A549 (cell line): ENCODE measurements around the gene CCDC40. TPM values are rescaled to one million over a fixed set of nuclear protein-coding genes. Genes with fewer than 3 reads are reported as not detected.

Experiments used
- ATAC-seq, 2 experiments: fragments of 200-7000 bp in 1 of 2; fragments of >200 bp in 1 of 2; cut with Nextera tagmentation in 1 of 2; cut with Tn5 transposase in 1 of 2; 3 replicates each; pipeline versions ENCODE4 v1.8.0 to v1.9.1; 2018 to 2020; ENCODE audit warnings: mild to moderate bottlenecking in 1 of 2, moderate library complexity in 1 of 2
- CTCF ChIA-PET: fragments of 300-600 bp; sonication (Branson Sonifier 250); formaldehyde crosslinking; extraction: SDS; loops from one replicate; lab custom pipeline; 2021; ENCODE audit warnings: antibody characterized with exemption, inconsistent platforms; lab: Yijun Ruan, JAX
- POLR2A ChIA-PET: fragments of 350-600 bp; formaldehyde crosslinking; extraction: SDS; loops from one replicate; lab custom pipeline; 2021; ENCODE audit warnings: antibody characterized with exemption, inconsistent platforms; lab: Yijun Ruan, JAX
- DNase-seq, 2 experiments: peaks; one replicate each; pipeline versions ENCODE4 v3.0.0 to v3.0.0-alpha.2; 2011 to 2016; ENCODE audit warnings: low read depth in 1 of 2, low spot score in 1 of 2
- FAIRE-seq: peaks from 2 replicates; lab custom pipeline; 2011; peaks lifted over from hg19 to GRCh38; lab: Jason Lieb, UNC
- H3K27ac ChIP-seq, 2 experiments: fragments of >200 bp; sonication (Bioruptor Twin); formaldehyde crosslinking; 3 replicates each; pipeline ENCODE4 v1.5.1; 2016 to 2017
- H3K4me1 ChIP-seq: fragments of >200 bp; sonication (Bioruptor Twin); formaldehyde crosslinking; 3 replicates; pipeline ENCODE4 v1.6.1; 2016
- H3K4me2 ChIP-seq: fragments of >200 bp; sonication (Bioruptor Twin); formaldehyde crosslinking; 3 replicates; pipeline ENCODE4 v1.6.1; 2016
- H3K4me3 ChIP-seq: fragments of >200 bp; sonication (Bioruptor Twin); formaldehyde crosslinking; 3 replicates; pipeline ENCODE4 v1.5.1; 2016
- H3K9me3 ChIP-seq: fragments of >200 bp; sonication (Bioruptor Twin); formaldehyde crosslinking; 3 replicates; pipeline ENCODE4 v1.6.1; 2016
- BHLHE40 ChIP-seq: IDR thresholded peaks from 2 replicates; pipeline ENCODE4 v1.6.1; 2012; ENCODE audit warnings: low read depth, low read length, inconsistent platforms
- CBX2 ChIP-seq: fragments of 200-600 bp; sonication (generic); IDR thresholded peaks from 2 replicates; pipeline ENCODE4 v1.6.1; 2016; ENCODE audit warnings: low read depth, mild to moderate bottlenecking, borderline replicate concordance
- CEBPB ChIP-seq, 2 experiments: fragments of >200 bp in 1 of 2; sonication (Bioruptor Twin) in 1 of 2; formaldehyde crosslinking in 1 of 2; IDR thresholded peaks; 2 replicates each; pipeline ENCODE4 v1.6.1; 2012 to 2016
- CHD2 ChIP-seq: fragments of 150-350 bp; IDR thresholded peaks from 2 replicates; pipeline ENCODE4 v1.6.1; 2014; ENCODE audit warnings: low read length; ENCODE audit not compliant: partially characterized antibody
- CHD4 ChIP-seq: fragments of 200-600 bp; sonication (generic); IDR thresholded peaks from 2 replicates; pipeline ENCODE4 v1.6.1; 2016; ENCODE audit warnings: antibody characterized with exemption, mild to moderate bottlenecking, borderline replicate concordance
- EHF ChIP-seq: fragments of 250-450 bp; sonication (Bioruptor Pico); IDR thresholded peaks from 2 replicates; pipeline ENCODE4 v1.5.0; 2020; ENCODE audit warnings: mild to moderate bottlenecking
- EP300 ChIP-seq, 2 experiments: fragments of >200 bp; sonication (Bioruptor Twin); formaldehyde crosslinking; IDR thresholded peaks; 2 replicates in 1 of 2; 3 replicates in 1 of 2; pipeline ENCODE4 v1.6.1; 2016 to 2017
- FOSB ChIP-seq: fragments of 250-450 bp; sonication (Bioruptor Pico); IDR thresholded peaks from 2 replicates; pipeline ENCODE4 v1.5.0; 2020; ENCODE audit warnings: mild to moderate bottlenecking, moderate library complexity
- FOSL2 ChIP-seq, 2 experiments: fragments of 450-650 bp in 1 of 2; fragments of >200 bp in 1 of 2; sonication (Bioruptor Twin) in 1 of 2; formaldehyde crosslinking; IDR thresholded peaks; 2 replicates each; pipeline versions ENCODE4 v1.5.0 to v1.6.1; 2016 to 2020; ENCODE audit warnings: mild to moderate bottlenecking in 1 of 2, moderate library complexity in 1 of 2
- FOXS1 ChIP-seq: fragments of 250-450 bp; sonication (Bioruptor Pico); IDR thresholded peaks from 2 replicates; pipeline ENCODE4 v1.5.0; 2020; ENCODE audit warnings: mild to moderate bottlenecking, moderate library complexity
- GATA3 ChIP-seq: IDR thresholded peaks from 2 replicates; pipeline ENCODE4 v1.6.1; 2012; ENCODE audit warnings: borderline replicate concordance
- HEYL ChIP-seq: fragments of 250-450 bp; sonication (Bioruptor Pico); IDR thresholded peaks from 2 replicates; pipeline ENCODE4 v1.8.0; 2021; ENCODE audit warnings: mild to moderate bottlenecking, moderate library complexity
- HOXA7 ChIP-seq: fragments of 250-450 bp; sonication (Bioruptor Pico); IDR thresholded peaks from 2 replicates; pipeline ENCODE4 v1.5.0; 2020; ENCODE audit warnings: mild to moderate bottlenecking, moderate library complexity
- HOXB13 ChIP-seq: fragments of 250-450 bp; sonication (Bioruptor Pico); IDR thresholded peaks from 2 replicates; pipeline ENCODE4 v1.5.0; 2020; ENCODE audit warnings: low read depth, mild to moderate bottlenecking, moderate library complexity
- HOXB5 ChIP-seq: fragments of 250-450 bp; sonication (Bioruptor Pico); IDR thresholded peaks from 2 replicates; pipeline ENCODE4 v1.5.0; 2020; ENCODE audit warnings: mild to moderate bottlenecking, moderate library complexity
- KDM5A ChIP-seq: fragments of 200-600 bp; sonication (generic); IDR thresholded peaks from 2 replicates; pipeline ENCODE4 v1.6.1; 2016; ENCODE audit warnings: antibody characterized with exemption, mild to moderate bottlenecking
- MAFK ChIP-seq: fragments of 450-650 bp; IDR thresholded peaks from 2 replicates; pipeline ENCODE4 v1.6.1; 2014; ENCODE audit not compliant: partially characterized antibody
- MYC ChIP-seq: IDR thresholded peaks from 2 replicates; pipeline ENCODE4 v1.6.1; 2012; ENCODE audit warnings: mild to moderate bottlenecking, inconsistent platforms, low read length, improper control_type of control experiment, borderline replicate concordance
- POLR2AphosphoS2 ChIP-seq: conservative IDR thresholded peaks from 2 replicates; pipeline ENCODE4 v1.6.1; 2012; ENCODE audit warnings: low read length, improper control_type of control experiment, inconsistent platforms
- RAD21 ChIP-seq, 2 experiments: fragments of >200 bp in 1 of 2; sonication (Bioruptor Twin) in 1 of 2; formaldehyde crosslinking in 1 of 2; IDR thresholded peaks in 1 of 2; conservative IDR thresholded peaks in 1 of 2; 2 replicates in 1 of 2; 3 replicates in 1 of 2; pipeline ENCODE4 v1.6.1; 2012 to 2018; ENCODE audit warnings: inconsistent platforms in 1 of 2
- RARB ChIP-seq: fragments of 250-450 bp; sonication (Bioruptor Pico); IDR thresholded peaks from 2 replicates; pipeline ENCODE4 v1.8.0; 2021; ENCODE audit warnings: mild to moderate bottlenecking, moderate library complexity
- RNF2 ChIP-seq: fragments of 200-600 bp; sonication (generic); IDR thresholded peaks from 2 replicates; pipeline ENCODE4 v1.6.1; 2016; ENCODE audit warnings: low read depth, mild to moderate bottlenecking, antibody characterized with exemption, moderate library complexity, borderline replicate concordance
- TFCP2L1 ChIP-seq: fragments of 250-450 bp; sonication (Bioruptor Pico); IDR thresholded peaks from 2 replicates; pipeline ENCODE4 v1.5.0; 2021; ENCODE audit warnings: mild to moderate bottlenecking
- ZC3H11A ChIP-seq: fragments of 450-650 bp; IDR thresholded peaks from 2 replicates; pipeline ENCODE4 v1.6.1; 2014; ENCODE audit warnings: antibody characterized with exemption, mild to moderate bottlenecking
- ZSCAN20 ChIP-seq: fragments of 250-450 bp; sonication (Bioruptor Pico); IDR thresholded peaks from 2 replicates; pipeline ENCODE4 v1.8.0; 2022; ENCODE audit warnings: mild to moderate bottlenecking, moderate library complexity
- WGBS: methylation state at CpG from one replicate; pipeline ENCODE4 v1.1.6; 2017; ENCODE audit errors: missing lambda C conversion rate; 5-methylcytosine and 5-hydroxymethylcytosine counted together
- polyA plus RNA-seq, 4 experiments: library from polyadenylated mRNA; depleted of rRNA in 3 of 4; stranded (reverse); fragments of >200 nt; fragmentation: RNase III in 1 of 4; extraction: RNeasy Plus Mini Kit Qiagen cat#74134 plus additional on column Dnase treatment in 1 of 4; gene quantifications; 2 replicates in 3 of 4; 3 replicates in 1 of 4; pipeline ENCODE4 v1.2.3, GENCODE V29; 2011 to 2017
- TF ChIP-seq, protein P1 (sequence below): fragments of >200 bp; sonication (Bioruptor Twin); formaldehyde crosslinking; IDR thresholded peaks from 2 replicates; pipeline ENCODE4 v1.6.1; 2016
- TF ChIP-seq, protein P2 (sequence below): IDR thresholded peaks from 2 replicates; pipeline ENCODE4 v1.6.1; 2012
- TF ChIP-seq, protein P3 (sequence below): fragments of 150-350 bp; IDR thresholded peaks from 2 replicates; pipeline ENCODE4 v1.6.1; 2014; ENCODE audit warnings: low read depth, mild to moderate bottlenecking, low read length
- TF ChIP-seq, protein P4 (sequence below): fragments of 450-650 bp; IDR thresholded peaks from 2 replicates; pipeline ENCODE4 v1.6.1; 2014; ENCODE audit warnings: antibody characterized with exemption
- TF ChIP-seq, protein P5 (sequence below): fragments of >200 bp; sonication (Bioruptor Twin); formaldehyde crosslinking; IDR thresholded peaks from 3 replicates; pipeline ENCODE4 v1.6.1; 2016

The CCDC40 gene
- polyA plus RNA-seq, 2 of the 4 experiments (the other 2 are of a cell fraction) = 5.9 to 11.3 TPM

DNA sequence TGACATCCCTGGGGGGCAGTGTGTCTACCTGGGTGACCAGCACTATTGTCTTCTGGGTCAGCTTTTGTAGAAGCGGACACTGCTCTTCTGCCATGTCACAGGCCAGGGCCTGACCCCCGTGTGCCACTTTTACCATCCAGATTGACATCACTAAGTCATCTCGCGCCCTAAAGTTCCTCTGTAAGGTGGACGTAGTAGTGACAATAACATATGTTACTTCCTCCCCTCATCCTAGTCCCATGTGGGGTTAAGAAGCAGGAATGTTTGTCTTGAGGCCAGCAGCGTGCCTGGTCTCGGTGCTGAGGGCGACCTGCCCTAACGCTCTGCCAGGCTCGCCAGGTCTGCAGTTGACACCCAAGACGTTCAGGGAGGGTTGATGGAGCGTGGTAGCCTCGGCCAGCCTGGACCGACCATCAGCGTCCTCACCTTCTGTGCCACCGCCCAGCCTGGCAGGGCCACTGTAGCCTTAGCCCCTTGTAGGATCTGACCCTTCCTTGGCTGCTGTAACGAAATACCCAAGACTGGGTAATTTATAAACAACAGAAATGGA is 85.7 kb downstream of the CCDC40 start:
- WGBS = 84% methylated on average over 17 of the region's 17 CpGs
- H3K4me2 ChIP-seq = no peak overlapping the region
- TF ChIP-seq FOSB (CRISPR knock-in tag) (no peak), TFCP2L1 (CRISPR knock-in tag) (no peak), CHD2 (no peak), HEYL (CRISPR knock-in tag) (no peak), ZSCAN20 (CRISPR knock-in tag) (no peak), GATA3 (no peak), RNF2 (no peak), EP300 (IDR thresholded peaks at IDR 0.05) (no peak)
- TF ChIP-seq, protein P1, sequence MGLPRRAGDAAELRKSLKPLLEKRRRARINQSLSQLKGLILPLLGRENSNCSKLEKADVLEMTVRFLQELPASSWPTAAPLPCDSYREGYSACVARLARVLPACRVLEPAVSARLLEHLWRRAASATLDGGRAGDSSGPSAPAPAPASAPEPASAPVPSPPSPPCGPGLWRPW = no peak
- TF ChIP-seq, protein P2, sequence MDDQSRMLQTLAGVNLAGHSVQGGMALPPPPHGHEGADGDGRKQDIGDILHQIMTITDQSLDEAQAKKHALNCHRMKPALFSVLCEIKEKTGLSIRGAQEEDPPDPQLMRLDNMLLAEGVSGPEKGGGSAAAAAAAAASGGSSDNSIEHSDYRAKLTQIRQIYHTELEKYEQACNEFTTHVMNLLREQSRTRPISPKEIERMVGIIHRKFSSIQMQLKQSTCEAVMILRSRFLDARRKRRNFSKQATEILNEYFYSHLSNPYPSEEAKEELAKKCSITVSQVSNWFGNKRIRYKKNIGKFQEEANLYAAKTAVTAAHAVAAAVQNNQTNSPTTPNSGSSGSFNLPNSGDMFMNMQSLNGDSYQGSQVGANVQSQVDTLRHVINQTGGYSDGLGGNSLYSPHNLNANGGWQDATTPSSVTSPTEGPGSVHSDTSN = no peak
- TF ChIP-seq, all 56 proteins: peak for 0
- ATAC-seq = no peak
- no peak for FAIRE-seq
- H3K27ac ChIP-seq = no peak overlapping the region
- H3K4me1 ChIP-seq = no peaks in the 10 kb centered on the region
- no peak overlapping the region for H3K4me3 ChIP-seq
- no peak for DNase-seq
- ChIA-PET CTCF (interaction anchor here (1.2 to 2.1 kb wide), 3 partner anchors 20 to 138 kb away, joined by 3 to 7 read pairs (median 4); partner anchors contain the start of genes GAA and RNF213), POLR2A (no interaction called here)
- H3K9me3 ChIP-seq = no peaks in the 10 kb centered on the region

DNA sequence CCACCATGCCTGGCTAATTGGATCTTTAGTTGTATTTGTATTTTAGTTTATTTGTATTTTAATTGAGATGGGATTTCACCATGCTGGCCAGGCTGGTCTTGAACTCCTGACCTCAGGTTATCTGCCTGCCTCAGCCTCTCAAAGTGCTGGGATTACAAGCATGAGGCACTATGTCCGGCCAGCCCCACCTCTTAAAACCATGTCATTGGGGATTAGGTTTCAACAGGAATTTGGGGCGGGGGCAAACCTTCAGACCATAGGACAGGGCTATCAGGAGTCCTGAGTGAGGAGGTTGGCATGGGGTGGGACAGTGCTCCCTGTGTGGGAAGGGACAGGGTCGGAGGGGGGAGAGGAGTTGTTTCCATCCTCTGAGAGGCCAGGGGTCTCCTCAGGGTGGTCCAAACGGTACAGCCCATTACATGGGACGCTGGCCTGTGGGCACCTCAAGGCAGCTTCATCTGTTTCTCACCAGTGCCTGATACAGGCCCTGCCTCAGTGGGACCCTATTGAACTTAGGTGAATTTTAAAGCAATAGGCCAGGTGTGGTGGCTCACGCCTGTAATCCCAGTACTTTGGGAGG is 86.6 kb downstream of the CCDC40 start:
- no peak for FAIRE-seq
- CTCF ChIA-PET = interaction anchor here (1.0 to 6.5 kb wide), 8 partner anchors 8 to 115 kb away, joined by 3 to 60 read pairs (median 6); partner anchors contain the start of gene GAA

DNA sequence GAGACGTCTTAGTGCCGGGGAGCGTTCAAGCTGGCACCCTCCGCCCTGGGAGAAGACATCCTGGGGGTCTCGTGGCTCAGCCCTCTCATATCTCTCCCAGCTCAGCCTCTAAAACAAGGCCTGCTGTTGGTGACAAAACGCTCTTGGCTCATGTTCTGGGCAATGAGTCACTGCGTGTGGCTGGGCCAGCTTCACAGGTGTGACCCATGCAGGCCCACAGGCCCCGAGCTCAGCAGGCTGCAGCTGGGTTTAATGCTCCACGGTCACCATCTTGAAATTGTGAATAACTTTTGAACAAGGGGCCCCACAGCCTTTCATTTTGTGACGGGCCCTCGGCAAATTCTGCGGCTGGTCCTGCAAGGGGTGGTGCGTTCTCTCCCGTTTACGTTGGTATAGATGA is 87.3 kb downstream of the CCDC40 start:
- DNase-seq = no peak
- FAIRE-seq = no peak
- 82% methylated on average over 15 of the region's 15 CpGs for WGBS
- Histone ChIP-seq H3K27ac (no peak overlapping the region), H3K9me3 (no peaks in the 10 kb centered on the region), H3K4me1 (no peaks in the 10 kb centered on the region), H3K4me2 (no peak overlapping the region), H3K4me3 (no peak overlapping the region)
- POLR2A ChIA-PET = interaction anchor here (1.2 kb wide), 1 partner anchor 22 kb away, joined by 5 read pairs; the partner anchor contains the start of gene GAA
- no peak for TF ChIP-seq KDM5A
- no peak for TF ChIP-seq MYC
- TF ChIP-seq, protein P3, sequence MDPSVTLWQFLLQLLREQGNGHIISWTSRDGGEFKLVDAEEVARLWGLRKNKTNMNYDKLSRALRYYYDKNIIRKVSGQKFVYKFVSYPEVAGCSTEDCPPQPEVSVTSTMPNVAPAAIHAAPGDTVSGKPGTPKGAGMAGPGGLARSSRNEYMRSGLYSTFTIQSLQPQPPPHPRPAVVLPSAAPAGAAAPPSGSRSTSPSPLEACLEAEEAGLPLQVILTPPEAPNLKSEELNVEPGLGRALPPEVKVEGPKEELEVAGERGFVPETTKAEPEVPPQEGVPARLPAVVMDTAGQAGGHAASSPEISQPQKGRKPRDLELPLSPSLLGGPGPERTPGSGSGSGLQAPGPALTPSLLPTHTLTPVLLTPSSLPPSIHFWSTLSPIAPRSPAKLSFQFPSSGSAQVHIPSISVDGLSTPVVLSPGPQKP = no peak
- TF ChIP-seq CBX2 = no peak
- TF ChIP-seq CHD4 = no peak
- TF ChIP-seq, protein P4, sequence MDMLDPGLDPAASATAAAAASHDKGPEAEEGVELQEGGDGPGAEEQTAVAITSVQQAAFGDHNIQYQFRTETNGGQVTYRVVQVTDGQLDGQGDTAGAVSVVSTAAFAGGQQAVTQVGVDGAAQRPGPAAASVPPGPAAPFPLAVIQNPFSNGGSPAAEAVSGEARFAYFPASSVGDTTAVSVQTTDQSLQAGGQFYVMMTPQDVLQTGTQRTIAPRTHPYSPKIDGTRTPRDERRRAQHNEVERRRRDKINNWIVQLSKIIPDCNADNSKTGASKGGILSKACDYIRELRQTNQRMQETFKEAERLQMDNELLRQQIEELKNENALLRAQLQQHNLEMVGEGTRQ = no peak
- TF ChIP-seq HOXB13 = no peak
- no peak for TF ChIP-seq RARB (CRISPR knock-in tag)
- no peak for TF ChIP-seq MAFK
- no peak for TF ChIP-seq CHD2
- TF ChIP-seq RAD21 (conservative IDR thresholded peaks at IDR 0.05 in 1 of 2, IDR thresholded peaks at IDR 0.05 in 1 of 2) = no peak
- TF ChIP-seq EHF (CRISPR knock-in tag) = no peak
- TF ChIP-seq HOXB5 (CRISPR knock-in tag) = no peak
- TF ChIP-seq HOXA7 (CRISPR knock-in tag) = no peak
- ATAC-seq = peak in 1 of 2 experiments; percentile 16; a peak in 1 of 6 replicates
- CTCF ChIA-PET = interaction anchor here (0.6 to 6.5 kb wide), 11 partner anchors 9 to 125 kb away, joined by 3 to 60 read pairs (median 4); partner anchors contain the start of gene GAA

More for the DNA sequence above, 86.6 kb downstream of the CCDC40 start:
- Histone ChIP-seq H3K27ac (no peak overlapping the region), H3K4me2 (no peak overlapping the region), H3K4me1 (no peaks in the 10 kb centered on the region), H3K9me3 (no peaks in the 10 kb centered on the region), H3K4me3 (no peak overlapping the region)
- ATAC-seq = no peak
- 78% methylated on average over 6 of the region's 6 CpGs for WGBS
- TF ChIP-seq HOXB5 (CRISPR knock-in tag) = no peak
- no peak for TF ChIP-seq CEBPB (IDR thresholded peaks at IDR 0.05)
- no peak for TF ChIP-seq ZC3H11A
- TF ChIP-seq FOXS1 (CRISPR knock-in tag) = no peak
- TF ChIP-seq FOSL2 (IDR thresholded peaks at IDR 0.05) = no peak
- no peak for TF ChIP-seq FOSL2 (CRISPR knock-in tag; IDR thresholded peaks at IDR 0.05)
- TF ChIP-seq, protein P5, sequence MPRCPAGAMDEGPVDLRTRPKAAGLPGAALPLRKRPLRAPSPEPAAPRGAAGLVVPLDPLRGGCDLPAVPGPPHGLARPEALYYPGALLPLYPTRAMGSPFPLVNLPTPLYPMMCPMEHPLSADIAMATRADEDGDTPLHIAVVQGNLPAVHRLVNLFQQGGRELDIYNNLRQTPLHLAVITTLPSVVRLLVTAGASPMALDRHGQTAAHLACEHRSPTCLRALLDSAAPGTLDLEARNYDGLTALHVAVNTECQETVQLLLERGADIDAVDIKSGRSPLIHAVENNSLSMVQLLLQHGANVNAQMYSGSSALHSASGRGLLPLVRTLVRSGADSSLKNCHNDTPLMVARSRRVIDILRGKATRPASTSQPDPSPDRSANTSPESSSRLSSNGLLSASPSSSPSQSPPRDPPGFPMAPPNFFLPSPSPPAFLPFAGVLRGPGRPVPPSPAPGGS = no peak
- no peak for TF ChIP-seq POLR2AphosphoS2
- TF ChIP-seq BHLHE40 = no peak
- POLR2A ChIA-PET = interaction anchor here (1.2 kb wide), 1 partner anchor 21 kb away, joined by 5 read pairs; the partner anchor contains the start of gene GAA
- no peak for DNase-seq
